ENCODE measurements around the gene TTBK2.

GRCh38 chr15:42728972-42729371 lies 191.6 kb downstream of the TTBK2 start:
- TF ChIP-seq CTCF (IDR thresholded peaks at IDR 0.05) = no peak
- TF ChIP-seq ZFX (IDR thresholded peaks at IDR 0.05; ENCODE audit: borderline replicate concordance) = no peak

All from 22Rv1 (cell line).